ENCODE results near the gene PCDHB11.
"Not testable (repeated sequence)": the region's sequence is repeated elsewhere in the genome, so short reads cannot be mapped to it uniquely, and the experiment has no call there.

PCDHB11 gene

DNA sequence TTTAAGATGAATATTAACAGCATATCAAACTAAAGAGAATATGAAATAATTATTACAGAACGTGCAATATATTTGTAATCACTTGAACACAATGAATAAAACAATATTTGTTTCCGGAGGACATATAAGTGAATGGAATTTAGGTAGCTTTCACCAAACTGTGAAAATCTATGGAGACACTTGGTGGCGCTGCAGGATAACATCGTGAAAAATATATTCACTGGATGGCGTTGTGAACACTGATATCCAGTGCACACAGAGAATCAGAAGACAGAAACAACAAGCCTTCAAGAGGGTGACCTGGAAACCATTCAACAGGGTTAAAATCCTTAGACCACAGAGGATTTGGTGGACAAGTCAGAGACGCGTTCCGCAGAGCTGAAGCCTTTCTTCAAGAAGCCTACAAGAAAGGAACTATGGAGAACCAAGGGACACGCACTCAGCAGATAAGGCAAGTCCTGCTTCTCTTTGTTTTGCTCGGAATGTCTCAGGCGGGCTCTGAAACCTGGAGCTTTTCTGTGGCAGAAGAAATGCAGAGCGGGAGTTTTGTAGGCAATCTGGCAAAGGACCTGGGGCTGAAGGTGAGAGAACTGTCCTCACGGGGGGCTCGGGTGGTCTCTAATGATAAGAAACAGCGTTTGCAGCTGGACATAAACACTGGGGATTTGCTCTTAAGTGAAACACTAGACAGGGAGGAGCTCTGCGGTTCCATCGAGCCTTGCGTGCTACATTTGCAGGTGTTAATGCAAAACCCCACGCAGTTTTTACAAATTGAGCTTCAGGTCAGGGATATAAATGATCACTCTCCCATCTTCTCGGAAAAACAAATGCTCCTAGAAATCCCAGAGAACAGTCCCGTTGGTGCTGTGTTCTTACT, at the start of gene PCDHB11:
Gene PCDHB11 (plus strand): TSS at position 269 of the 877 bp plus-strand sequence. CDS start 148 bp downstream, at position 417.
- no peak for DNase-seq (ENCODE audit: low spot score)

DNA sequence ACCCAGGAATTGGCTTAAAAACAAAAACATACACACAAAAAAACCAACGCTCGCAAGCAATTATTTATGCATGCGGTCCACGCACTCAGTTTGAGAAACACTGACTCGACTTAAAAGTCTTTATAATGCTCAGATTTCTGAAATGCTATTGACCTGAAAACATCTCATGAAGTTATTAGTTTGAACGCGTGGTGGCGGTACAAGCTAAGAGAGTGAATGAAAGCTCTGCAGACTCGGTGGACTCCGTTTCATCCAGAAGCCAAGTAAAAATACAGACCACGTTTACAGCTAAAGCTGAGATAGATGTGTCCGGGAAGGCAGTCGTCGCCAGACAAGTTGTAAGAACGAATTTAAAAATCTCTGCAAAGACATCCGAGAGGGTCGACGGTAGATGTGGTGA, 49.6 kb upstream of the PCDHB11 start, which contains the start of gene PCDHB6:
Gene PCDHB6 (plus strand): TSS at position 246 of the 400 bp plus-strand sequence. CDS start 201 bp downstream, outside the sequence.
- DNase-seq (ENCODE audit: low spot score), result no peak

DNA sequence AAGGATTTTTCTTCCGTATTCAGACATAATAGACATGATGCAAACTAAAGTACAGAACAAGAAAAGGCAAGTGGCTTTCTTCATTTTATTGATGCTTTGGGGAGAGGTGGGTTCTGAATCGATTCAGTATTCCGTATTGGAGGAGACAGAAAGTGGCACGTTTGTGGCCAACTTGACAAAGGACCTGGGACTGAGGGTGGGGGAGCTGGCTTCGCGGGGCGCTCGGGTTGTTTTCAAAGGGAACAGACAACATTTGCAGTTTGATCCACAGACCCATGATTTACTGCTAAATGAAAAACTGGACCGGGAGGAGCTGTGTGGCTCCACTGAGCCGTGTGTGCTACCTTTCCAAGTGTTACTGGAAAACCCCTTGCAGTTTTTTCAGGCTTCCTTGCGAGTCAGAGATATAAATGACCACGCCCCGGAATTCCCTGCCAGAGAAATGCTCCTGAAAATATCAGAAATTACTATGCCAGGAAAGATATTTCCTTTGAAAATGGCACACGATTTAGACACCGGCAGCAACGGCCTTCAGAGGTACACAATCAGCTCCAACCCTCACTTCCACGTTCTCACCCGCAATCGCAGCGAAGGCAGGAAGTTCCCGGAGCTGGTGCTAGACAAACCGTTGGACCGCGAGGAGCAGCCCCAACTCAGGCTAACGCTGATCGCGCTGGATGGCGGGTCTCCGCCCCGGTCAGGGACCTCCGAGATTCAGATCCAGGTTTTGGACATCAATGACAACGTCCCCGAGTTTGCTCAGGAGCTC, 49.0 kb upstream of the PCDHB11 start:
- no peak for DNase-seq (ENCODE audit: low spot score)

DNA sequence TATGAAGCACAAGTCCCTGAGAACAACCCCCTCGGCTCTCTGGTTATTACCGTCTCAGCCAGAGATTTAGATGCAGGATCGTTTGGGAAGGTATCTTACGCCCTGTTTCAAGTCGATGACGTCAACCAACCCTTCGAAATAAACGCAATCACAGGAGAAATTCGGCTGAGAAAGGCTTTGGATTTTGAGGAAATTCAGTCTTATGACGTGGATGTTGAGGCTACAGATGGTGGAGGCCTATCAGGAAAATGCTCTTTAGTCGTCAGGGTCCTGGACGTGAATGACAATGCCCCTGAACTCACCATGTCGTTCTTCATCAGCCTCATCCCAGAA, 48.5 kb upstream of the PCDHB11 start:
- DNase-seq (ENCODE audit: low spot score), result no peak

DNA sequence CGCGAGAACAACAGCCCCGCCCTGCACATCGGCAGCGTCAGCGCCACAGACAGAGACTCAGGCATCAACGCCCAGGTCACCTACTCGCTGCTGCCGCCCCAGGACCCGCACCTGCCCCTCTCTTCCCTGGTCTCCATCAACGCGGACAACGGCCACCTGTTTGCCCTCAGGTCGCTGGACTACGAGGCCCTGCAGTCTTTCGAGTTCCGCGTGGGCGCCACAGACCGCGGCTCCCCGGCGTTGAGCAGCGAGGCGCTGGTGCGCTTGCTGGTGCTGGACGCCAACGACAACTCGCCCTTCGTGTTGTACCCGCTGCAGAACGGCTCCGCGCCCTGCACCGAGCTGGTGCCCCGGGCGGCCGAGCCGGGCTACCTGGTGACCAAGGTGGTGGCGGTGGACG, 47.8 kb upstream of the PCDHB11 start:
- DNase-seq (ENCODE audit: low spot score), result not testable (repeated sequence)

DNA sequence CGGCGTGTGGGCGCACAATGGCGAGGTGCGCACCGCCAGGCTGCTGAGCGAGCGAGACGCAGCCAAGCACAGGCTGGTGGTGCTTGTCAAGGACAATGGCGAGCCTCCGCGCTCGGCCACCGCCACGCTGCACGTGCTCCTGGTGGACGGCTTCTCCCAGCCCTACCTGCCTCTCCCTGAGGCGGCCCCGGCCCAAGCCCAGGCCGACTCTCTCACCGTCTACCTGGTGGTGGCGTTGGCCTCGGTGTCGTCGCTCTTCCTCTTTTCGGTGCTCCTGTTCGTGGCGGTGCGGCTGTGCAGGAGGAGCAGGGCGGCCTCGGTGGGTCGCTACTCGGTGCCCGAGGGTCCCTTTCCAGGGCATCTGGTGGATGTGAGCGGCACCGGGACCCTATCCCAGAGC, 47.3 kb upstream of the PCDHB11 start:
- DNase-seq (ENCODE audit: low spot score), result not testable (repeated sequence)

DNA sequence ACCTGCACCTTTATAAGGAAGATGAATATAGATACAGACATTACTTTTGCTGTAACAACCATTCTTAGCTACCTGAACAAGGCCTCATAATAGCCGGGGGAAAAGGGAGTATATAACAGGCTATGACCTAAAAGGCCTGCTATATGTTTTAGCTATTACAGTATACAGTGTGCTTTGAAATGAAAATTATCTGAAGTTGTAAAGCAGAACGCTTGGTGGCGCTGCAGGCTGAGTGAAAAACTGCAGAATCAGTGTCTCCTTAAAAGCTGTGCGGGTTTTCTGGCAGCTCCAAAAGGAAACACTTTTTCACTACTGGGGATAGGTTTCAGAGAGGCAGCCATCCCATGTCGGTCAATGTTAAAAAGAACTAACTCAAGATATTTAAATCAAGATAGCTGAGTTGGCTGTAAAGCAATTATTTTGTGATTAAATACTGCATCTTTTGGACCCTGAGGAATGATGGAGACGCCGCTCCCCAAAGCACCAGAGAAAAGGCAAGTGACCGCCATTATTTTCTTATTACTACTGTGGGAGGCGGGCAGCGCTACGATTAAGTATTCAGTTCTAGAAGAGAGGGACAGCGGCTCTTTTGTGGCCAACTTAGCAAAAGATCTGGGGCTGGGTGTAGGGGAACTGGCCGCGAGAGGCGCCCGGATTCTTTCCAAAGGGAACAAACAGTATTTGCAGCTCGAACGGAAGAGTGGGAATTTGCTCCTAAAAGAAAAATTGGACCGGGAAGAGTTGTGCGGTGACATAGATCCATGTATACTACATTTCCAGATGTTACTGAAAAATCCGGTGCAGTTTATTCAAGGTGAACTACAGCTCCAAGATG, 43.7 kb upstream of the PCDHB11 start:
- DNase-seq (ENCODE audit: low spot score), result no peak

DNA sequence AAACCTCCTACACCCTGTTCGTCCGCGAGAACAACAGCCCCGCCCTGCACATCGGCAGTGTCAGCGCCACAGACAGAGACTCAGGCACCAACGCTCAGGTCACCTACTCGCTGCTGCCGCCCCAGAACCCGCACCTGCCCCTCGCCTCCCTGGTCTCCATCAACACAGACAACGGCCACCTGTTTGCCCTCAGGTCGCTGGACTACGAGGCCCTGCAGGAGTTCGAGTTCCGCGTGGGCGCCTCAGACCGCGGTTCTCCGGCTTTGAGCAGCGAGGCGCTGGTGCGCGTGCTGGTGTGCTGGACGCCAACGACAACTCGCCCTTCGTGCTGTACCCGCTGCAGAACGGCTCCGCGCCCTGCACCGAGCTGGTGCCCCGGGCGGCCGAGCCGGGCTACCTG, 42.1 kb upstream of the PCDHB11 start:
- DNase-seq (ENCODE audit: low spot score), result not testable (repeated sequence)

DNA sequence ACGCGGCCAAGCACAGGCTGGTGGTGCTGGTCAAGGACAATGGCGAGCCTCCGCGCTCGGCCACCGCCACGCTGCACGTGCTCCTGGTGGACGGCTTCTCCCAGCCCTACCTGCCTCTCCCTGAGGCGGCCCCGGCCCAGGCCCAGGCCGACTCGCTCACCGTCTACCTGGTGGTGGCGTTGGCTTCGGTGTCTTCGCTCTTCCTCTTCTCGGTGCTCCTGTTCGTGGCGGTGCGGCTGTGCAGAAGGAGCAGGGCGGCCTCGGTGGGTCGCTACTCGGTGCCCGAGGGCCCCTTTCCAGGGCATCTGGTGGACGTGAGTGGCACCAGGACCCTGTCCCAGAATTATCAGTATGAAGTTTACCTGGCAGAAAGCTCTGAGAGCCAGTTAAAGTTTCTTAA, 41.5 kb upstream of the PCDHB11 start:
- not testable (repeated sequence) for DNase-seq (ENCODE audit: low spot score)

DNA sequence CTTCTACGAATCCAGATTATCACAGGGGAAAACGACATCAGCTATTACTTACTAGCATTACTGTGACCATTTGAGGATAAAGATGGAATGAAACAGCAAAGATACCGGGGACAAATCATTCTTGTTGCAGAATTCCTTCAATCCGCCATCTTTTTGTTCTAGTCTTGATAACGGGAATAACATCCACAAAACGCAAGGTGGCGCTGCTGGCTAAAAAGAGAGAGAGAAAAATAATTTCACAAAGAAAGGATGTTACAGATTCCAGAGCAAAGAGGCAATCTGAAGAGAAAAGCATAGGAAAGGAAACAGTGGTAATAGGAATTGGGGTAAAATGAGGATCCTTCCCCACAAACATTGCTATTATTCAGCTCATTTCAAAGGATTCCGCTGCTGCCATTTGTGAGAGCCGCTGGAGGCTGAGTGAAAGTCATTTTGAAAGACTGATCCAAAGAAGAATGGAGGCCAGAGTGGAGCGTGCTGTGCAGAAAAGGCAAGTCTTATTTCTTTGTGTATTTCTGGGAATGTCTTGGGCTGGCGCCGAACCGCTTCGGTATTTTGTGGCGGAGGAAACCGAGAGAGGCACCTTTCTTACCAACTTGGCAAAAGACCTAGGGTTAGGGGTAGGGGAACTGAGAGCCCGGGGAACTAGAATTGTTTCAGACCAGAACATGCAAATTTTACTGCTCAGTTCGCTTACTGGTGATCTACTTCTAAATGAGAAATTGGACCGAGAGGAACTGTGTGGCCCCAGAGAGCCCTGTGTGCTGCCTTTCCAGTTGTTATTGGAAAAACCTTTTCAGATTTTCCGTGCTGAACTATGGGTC, 26.8 kb upstream of the PCDHB11 start, which contains the start of gene PCDHB7:
Gene PCDHB7 (plus strand): TSS at position 264 of the 824 bp plus-strand sequence. CDS start 192 bp downstream, at position 456.
- DNase-seq (ENCODE audit: low spot score), result peak; percentile 47

DNA sequence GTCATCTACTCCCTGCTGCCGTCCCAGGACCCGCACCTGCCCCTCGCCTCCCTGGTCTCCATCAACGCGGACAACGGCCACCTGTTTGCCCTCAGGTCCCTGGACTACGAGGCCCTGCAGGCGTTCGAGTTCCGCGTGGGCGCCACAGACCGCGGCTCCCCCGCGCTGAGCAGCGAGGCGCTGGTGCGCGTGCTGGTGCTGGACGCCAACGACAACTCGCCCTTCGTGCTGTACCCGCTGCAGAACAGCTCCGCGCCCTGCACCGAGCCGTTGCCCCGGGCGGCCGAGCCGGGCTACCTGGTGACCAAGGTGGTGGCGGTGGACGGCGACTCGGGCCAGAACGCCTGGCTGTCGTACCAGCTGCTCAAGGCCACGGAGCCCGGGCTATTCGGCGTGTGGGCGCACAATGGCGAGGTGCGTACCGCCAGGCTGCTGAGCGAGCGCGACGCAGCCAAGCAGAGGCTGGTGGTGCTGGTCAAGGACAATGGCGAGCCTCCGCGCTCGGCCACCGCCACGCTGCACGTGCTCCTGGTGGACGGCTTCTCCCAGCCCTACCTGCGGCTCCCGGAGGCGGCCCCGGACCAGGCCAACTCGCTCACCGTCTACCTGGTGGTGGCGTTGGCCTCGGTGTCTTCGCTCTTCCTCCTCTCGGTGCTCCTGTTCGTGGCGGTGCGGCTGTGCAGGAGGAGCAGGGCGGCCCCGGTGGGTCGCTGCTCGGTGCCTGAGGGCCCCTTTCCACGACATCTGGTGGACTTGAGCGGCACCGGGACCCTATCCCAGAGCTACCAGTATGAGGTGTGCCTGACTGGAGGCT, 24.9 kb upstream of the PCDHB11 start:
- DNase-seq (ENCODE audit: low spot score), result not testable (repeated sequence)

DNA sequence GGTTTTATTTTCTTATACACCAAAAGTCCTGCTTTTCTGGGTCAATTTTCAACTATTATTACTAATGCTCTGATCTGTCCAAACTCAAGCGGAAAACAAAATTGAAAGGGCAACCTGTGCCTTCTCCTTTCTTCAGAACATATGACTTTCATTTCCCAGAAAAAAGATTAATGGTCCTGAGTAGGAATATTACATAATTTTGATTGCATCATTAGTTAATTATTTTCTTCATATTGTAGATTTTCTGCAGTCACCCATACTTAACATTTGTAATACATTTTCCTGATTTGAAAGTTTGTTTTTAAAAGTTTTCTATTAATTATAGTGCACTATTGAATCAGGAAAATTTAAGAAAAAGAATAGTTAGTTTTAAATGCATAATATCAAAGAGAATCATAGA, 23.5 kb upstream of the PCDHB11 start:
- DNase-seq (ENCODE audit: low spot score), result no peak

DNA sequence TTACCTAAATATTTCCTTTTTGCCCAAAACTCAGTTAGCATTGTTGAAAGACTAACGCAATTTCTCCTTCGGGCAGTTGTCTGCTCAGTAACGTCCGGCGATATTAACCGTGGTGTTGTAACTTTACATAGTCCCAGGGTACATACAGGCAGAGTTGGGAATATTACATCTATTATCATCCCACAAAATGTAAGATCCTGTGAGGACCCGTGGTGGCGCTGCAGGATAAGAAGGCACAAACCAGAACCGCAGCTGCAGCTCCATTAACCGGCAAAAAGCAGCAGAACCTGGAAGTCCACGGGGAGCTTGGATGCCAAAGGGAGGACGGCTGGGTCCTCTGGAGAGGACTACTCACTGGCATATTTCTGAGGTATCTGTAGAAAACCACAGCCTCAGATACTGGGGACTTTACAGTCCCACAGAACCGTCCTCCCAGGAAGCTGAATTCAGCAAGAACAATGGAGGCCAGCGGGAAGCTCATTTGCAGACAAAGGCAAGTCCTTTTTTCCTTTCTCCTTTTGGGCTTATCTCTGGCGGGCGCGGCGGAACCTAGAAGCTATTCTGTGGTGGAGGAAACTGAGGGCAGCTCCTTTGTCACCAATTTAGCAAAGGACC, 21.7 kb upstream of the PCDHB11 start, which contains the start of gene PCDHB8:
Gene PCDHB8 (plus strand): TSS at position 214 of the 615 bp plus-strand sequence. CDS start 245 bp downstream, at position 459.
- not testable (repeated sequence) for DNase-seq (ENCODE audit: low spot score)

DNA sequence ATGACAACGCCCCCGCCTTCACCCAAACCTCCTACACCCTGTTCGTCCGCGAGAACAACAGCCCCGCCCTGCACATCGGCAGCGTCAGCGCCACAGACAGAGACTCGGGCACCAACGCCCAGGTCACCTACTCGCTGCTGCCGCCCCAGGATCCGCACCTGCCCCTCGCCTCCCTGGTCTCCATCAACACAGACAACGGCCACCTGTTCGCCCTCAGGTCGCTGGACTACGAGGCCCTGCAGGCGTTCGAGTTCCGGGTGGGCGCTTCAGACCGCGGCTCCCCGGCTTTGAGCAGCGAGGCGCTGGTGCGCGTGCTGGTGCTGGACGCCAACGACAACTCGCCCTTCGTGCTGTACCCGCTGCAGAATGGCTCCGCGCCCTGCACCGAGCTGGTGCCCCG, 20.1 kb upstream of the PCDHB11 start:
- DNase-seq (ENCODE audit: low spot score), result not testable (repeated sequence)

DNA sequence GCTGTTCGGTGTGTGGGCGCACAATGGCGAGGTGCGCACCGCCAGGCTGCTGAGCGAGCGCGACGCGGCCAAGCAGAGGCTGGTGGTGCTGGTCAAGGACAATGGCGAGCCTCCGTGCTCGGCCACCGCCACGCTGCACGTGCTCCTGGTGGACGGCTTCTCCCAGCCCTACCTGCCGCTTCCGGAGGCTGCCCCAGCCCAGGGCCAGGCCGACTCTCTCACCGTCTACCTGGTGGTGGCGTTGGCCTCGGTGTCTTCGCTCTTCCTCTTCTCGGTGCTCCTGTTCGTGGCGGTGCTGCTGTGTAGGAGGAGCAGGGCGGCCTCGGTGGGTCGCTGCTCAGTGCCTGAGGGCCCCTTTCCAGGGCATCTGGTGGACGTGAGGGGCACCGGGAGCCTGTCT, 19.6 kb upstream of the PCDHB11 start:
- not testable (repeated sequence) for DNase-seq (ENCODE audit: low spot score)

DNA sequence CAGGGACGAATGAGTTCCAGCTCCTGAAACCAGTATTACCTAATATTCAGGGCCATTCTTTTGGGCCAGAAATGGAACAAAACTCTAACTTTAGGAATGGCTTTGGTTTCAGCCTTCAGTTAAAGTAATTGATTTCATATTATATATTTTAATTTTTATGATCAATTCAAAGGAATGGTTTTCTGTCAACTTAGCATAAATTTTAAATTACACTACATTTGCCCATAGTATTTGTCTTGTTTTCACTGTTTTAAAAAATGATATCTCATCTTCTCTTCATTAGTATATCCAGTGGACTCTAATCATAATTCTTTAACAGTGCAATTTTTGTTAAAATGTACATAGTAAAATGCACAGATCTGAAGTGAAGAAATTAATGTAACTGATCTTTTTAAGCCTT, 19.1 kb upstream of the PCDHB11 start:
- no peak for DNase-seq (ENCODE audit: low spot score)

DNA sequence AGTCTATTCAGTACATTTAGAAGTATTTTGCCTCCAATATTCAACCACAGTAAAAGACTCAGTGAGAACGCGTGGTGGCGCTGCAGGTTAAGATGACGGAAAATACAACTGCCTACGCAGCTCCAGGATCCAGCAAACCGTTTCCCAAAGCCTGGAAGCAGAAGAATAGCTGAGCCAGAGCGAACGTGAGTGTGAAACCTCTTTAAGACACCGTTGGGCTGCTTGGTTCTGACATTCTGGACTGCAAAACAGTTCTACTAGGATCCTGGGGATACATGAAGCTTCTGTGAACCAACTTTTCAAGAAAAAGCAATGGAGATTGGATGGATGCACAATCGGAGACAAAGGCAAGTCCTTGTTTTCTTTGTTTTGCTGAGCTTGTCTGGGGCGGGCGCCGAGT, 17.2 kb upstream of the PCDHB11 start, which contains the start of gene PCDHB16:
Gene PCDHB16 (plus strand): TSS at position 140 of the 400 bp plus-strand sequence. CDS start 173 bp downstream, at position 313.
- DNase-seq (ENCODE audit: low spot score), result peak; percentile 30

DNA sequence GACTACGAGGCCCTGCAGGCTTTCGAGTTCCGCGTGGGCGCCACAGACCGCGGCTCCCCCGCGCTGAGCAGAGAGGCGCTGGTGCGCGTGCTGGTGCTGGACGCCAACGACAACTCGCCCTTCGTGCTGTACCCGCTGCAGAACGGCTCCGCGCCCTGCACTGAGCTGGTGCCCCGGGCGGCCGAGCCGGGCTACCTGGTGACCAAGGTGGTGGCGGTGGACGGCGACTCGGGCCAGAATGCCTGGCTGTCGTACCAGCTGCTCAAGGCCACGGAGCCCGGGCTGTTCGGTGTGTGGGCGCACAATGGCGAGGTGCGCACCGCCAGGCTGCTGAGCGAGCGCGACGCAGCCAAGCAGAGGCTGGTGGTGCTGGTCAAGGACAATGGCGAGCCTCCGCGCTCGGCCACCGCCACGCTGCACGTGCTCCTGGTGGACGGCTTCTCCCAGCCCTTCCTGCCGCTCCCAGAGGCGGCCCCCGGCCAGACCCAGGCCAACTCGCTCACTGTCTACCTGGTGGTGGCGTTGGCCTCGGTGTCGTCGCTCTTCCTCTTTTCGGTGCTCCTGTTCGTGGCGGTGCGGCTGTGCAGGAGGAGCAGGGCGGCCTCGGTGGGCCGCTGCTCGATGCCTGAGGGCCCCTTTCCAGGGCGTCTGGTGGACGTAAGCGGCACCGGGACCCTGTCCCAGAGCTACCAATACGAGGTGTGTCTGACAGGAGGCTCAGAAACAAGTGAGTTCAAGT, 15.1 kb upstream of the PCDHB11 start:
- DNase-seq (ENCODE audit: low spot score), result not testable (repeated sequence)

Measured in pons (tissue), 1 donor.